ENCODE measurements around the gene CRLF1. TPM values are rescaled to one million over a fixed set of nuclear protein-coding genes. Genes with fewer than 3 reads are reported as not detected.

CRLF1 gene
- 10 to 100 TPM in 5 of 12 donors, 1 to 10 TPM in 6, not detected in 1; 5.2 to 54.5 (median 8.6) TPM for polyA plus RNA-seq (ENCODE audit: insufficient read length in 12 of 12)
- long read RNA-seq, donor 1, partial matches to known transcripts: 69 of 156 reads
- long read RNA-seq, donor 1, other reads (novel, unspliced or antisense): 85 of 156 reads
- long read RNA-seq, donor 2, partial matches to known transcripts: 0 of 2 reads
- long read RNA-seq, donor 2, other reads (novel, unspliced or antisense): 0 of 2 reads
- long read RNA-seq, donor 3, partial matches to known transcripts: 11 of 31 reads
- long read RNA-seq, donor 3, other reads (novel, unspliced or antisense): 20 of 31 reads
- long read RNA-seq, donor 4, partial matches to known transcripts: 58 of 66 reads
- long read RNA-seq, donor 4, other reads (novel, unspliced or antisense): 8 of 66 reads
- long read RNA-seq, donor 5, partial matches to known transcripts: 19 of 19 reads
- long read RNA-seq, donor 5, other reads (novel, unspliced or antisense): 0 of 19 reads
- long read RNA-seq, donor 6, transcript CRLF1-201 (9 exons, 1,792 nt): major isoform, 5 of 58 reads
- long read RNA-seq, donor 6, partial matches to known transcripts: 15 of 58 reads
- long read RNA-seq, donor 6, other reads (novel, unspliced or antisense): 38 of 58 reads
- long read RNA-seq, donor 7, partial matches to known transcripts: 0 of 1 reads
- long read RNA-seq, donor 7, other reads (novel, unspliced or antisense): 0 of 1 reads
- long read RNA-seq, donor 8, partial matches to known transcripts: 18 of 19 reads
- long read RNA-seq, donor 8, other reads (novel, unspliced or antisense): 0 of 19 reads
- long read RNA-seq, donor 9, partial matches to known transcripts: 37 of 93 reads
- long read RNA-seq, donor 9, other reads (novel, unspliced or antisense): 56 of 93 reads
- long read RNA-seq, donor 10: 0 reads
- long read RNA-seq, donor 11, partial matches to known transcripts: 0 of 2 reads
- long read RNA-seq, donor 11, other reads (novel, unspliced or antisense): 0 of 2 reads

- no peak for DNase-seq
These were observed at the start of gene CRLF1 for GRCh38 chr19:18606281-18607225. TSS of gene CRLF1 (minus strand) at chr19:18606799. CDS start at chr19:18606656, 143 bp downstream.

- DNase-seq: no peak
These were observed 48.7 kb upstream of the CRLF1 start for GRCh38 chr19:18655173-18655844.

GRCh38 chr19:18654469-18654868 is 47.9 kb upstream of the CRLF1 start:
- DNase-seq: no peak

GRCh38 chr19:18653853-18654252 is 47.3 kb upstream of the CRLF1 start:
- no peak for DNase-seq

- DNase-seq: no peak
These were observed 45.1 kb upstream of the CRLF1 start for GRCh38 chr19:18651733-18652132.

- no peak for DNase-seq
These were observed 44.7 kb upstream of the CRLF1 start for GRCh38 chr19:18651300-18651699.

GRCh38 chr19:18650468-18651041 is 44.0 kb upstream of the CRLF1 start:
- DNase-seq: peak; percentile 74

GRCh38 chr19:18650021-18650390 is 43.4 kb upstream of the CRLF1 start:
- DNase-seq: no peak

GRCh38 chr19:18649371-18650020 is 42.9 kb upstream of the CRLF1 start:
- peak; percentile 79 for DNase-seq

- DNase-seq: no peak
These were observed 42.3 kb upstream of the CRLF1 start for GRCh38 chr19:18648973-18649315.

- DNase-seq: no peak
These were observed 41.2 kb upstream of the CRLF1 start for GRCh38 chr19:18647807-18648206.

GRCh38 chr19:18647371-18647767 is 40.8 kb upstream of the CRLF1 start:
- no peak for DNase-seq

GRCh38 chr19:18646535-18647370 is 40.2 kb upstream of the CRLF1 start:
- DNase-seq: no peak

GRCh38 chr19:18645035-18645511 is 38.5 kb upstream of the CRLF1 start:
- no peak for DNase-seq

GRCh38 chr19:18644196-18645034 is 37.8 kb upstream of the CRLF1 start:
- DNase-seq: no peak

GRCh38 chr19:18639706-18640243 is 33.2 kb upstream of the CRLF1 start:
- DNase-seq: no peak
